Left forelimb (tissue), 1 donor: Measurements from ENCODE around the gene RARB.

Experiments used
- DNase-seq: peaks from one replicate; pipeline ENCODE4 v3.0.0-alpha.2; 2018; ENCODE audit warnings: low spot score

The RARB gene

DNA sequence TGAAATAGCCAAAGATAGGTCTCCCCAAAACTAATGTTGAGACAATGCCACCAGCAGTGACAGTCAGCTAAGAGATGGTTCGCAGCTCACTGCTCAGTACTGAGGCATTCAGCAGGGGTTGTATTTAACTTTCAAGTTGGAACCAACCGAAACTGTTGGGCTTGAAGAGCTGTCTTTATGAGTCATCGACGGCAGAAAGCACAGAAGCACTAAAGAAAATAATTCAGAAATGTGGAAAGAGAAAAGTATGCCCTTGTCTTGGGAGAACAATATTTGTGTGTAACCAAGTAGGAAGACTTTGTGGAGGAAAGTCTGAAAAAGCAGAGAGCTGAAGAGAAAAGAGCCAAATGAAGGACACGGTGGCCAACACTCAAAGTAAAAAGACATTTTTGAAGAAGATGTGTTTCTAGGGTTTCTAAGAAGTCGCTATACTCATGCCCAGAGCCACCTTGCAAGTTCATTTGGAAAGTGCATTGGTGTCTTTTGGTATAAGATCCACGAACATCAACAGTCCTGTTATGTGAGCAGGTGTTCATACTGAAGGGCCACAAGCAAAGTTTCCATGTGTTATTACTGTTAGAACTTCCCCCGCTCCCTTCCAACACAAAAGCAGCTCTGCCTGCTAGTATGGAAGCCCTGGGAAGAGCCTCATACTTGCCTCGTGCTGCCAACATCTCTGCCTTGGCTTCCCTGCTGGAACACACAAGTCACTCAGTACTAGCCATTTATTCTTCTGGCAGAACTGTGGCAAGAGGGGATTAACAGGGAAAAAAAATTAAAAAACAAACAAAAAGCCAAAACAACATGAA is 4.1 kb upstream of the RARB start:
- no peak for DNase-seq

DNA sequence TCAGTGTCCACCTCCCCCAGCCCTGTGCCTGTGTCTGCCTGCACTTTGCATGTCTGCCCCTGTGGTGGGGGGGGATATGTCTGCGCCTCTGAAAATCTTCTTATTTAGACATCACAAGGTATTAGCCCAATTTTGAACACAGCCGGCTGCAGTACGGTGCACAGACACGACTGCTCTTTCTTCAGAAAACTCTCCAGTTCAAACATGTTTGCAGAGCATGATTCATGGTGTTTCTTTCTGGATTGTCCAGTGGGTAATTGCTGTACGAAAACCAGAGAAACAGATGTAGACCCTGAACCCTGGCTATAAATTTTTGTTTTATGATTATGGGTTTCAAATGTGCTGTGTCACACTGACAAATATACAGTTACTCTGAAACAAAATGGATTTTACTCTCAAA is 3.4 kb upstream of the RARB start:
- DNase-seq = no peak

GRCh38 chr3:25426408-25426807 is 1.7 kb upstream of the RARB start:
- DNase-seq = no peak

DNA sequence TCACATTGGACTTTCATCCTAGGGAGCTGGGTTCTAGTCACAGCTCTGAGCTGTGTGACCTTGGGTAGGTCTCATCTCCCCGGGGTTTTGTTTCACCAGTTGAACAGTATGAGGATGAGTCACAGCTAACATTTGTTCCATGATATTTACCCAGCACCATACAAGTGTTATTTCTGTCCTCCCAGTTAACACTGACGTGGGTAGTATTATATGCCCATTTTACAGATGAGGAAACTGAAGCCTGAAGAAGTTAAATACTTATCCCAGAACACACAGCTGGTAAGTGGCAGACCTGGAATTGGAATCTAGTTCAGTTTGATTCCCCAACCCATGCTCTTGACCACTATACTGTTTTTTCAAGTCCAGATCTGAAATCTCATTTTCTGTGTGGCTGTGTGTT is 908 bp upstream of the RARB start:
- DNase-seq = no peak

DNA sequence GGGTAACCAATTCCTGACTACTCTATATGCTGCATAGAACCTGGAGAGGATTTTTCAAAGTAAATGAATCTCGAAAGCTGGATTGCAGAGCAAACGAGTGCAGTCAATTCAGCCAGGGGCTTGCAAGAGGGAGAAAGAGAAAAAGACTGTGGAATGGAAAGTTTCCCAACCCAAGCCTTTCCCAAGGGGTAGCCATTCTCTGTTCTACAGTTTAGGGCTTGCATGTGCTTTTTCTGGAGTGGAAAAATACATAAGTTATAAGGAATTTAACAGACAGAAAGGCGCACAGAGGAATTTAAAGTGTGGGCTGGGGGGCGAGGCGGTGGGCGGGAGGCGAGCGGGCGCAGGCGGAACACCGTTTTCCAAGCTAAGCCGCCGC is 511 bp upstream of the RARB start:
- no peak for DNase-seq

- DNase-seq = no peak
Measured at GRCh38 chr3:25428789-25429335, 799 bp downstream of the RARB start.

- DNase-seq = no peak
Measured at GRCh38 chr3:25429361-25430286, 1.6 kb downstream of the RARB start.

GRCh38 chr3:25430287-25430934 is 2.3 kb downstream of the RARB start:
- DNase-seq = no peak

- no peak for DNase-seq
Measured at GRCh38 chr3:25430935-25431770, 3.1 kb downstream of the RARB start.

- DNase-seq = no peak
Measured at GRCh38 chr3:25432176-25432720, 4.2 kb downstream of the RARB start.

- no peak for DNase-seq
Measured at GRCh38 chr3:25433106-25433505, 5.0 kb downstream of the RARB start.

- no peak for DNase-seq
Measured at GRCh38 chr3:25433868-25434267, 5.8 kb downstream of the RARB start.

- DNase-seq = no peak
Measured at GRCh38 chr3:25437953-25438352, 9.9 kb downstream of the RARB start.

DNA sequence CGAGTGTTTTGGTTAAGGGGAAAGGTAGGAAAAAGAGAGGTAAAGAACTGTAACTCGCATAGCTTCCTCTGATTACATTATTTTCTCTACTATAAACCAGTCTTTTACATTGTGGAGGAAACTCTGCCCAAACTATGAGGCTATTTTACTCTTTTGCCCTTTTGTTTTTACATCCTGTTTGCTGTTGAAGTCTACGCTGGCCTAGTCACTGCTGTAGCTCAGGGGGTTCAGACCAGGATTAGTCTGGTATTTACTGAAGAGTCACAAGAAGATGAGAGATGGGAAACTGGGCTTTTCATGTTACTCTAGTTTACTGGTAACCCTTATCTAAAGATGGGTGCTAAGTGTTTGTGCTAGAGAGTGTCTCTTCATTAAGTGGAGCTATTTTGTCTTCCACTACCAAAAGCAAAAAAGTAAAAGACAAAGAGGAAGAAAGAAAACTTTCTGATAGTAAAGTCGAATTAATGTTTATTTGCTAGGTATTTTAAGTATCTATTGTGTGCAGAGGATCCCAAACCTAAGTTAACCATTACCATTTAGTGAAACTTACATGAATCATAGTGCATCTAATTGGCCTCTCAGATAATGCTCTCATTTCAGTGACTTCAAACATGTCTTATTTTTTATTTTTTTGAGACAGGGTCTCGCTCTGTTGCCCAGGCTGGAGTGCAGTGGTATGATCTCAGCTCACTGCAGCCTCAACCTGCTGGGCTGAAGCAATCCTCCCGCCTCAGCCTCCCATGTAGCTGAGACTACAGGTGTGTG is 10.9 kb downstream of the RARB start:
- DNase-seq = no peak

GRCh38 chr3:25441234-25441856 is 13.3 kb downstream of the RARB start:
- no peak for DNase-seq

GRCh38 chr3:25442486-25442885 is 14.4 kb downstream of the RARB start:
- no peak for DNase-seq

- no peak for DNase-seq
Measured at GRCh38 chr3:25444273-25444672, 16.2 kb downstream of the RARB start.

DNA sequence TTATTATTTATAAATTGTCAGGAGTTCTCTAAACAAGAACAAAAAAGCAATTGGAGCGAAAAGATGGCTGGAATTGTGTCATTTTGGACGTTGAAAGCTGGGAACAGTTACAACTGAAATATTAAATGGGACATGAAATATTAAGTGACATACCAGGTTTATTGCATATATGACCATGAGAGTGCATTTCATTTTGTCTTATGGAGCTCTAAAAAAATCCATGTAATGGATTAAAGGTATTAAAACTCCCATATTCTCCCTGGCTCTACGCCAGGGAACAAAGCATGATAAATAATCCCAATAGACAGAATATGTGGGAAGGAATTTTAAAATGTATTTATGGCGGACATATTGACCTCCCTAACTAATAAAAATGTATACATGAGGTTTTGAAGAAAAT is 17.7 kb downstream of the RARB start:
- DNase-seq = no peak

DNA sequence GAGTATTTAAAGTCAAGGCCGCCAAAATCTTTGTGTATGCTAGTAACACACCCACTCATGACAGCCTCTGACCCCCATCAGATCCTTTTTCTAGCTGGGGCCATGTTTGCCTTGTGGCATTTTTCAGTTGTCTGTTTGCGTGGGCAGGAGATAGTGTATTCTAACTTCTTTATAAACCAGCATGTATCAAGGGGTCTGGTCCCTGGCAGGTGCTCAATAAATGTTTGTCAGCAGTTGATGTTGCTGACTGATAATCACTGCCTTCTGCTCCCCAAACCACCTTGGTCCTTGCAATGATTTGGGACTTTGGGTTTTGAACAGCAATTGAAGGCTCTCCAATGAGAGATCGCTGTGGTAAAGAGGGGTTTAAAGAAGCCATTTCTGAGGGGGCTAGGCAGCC is 19.2 kb downstream of the RARB start:
- no peak for DNase-seq

DNA sequence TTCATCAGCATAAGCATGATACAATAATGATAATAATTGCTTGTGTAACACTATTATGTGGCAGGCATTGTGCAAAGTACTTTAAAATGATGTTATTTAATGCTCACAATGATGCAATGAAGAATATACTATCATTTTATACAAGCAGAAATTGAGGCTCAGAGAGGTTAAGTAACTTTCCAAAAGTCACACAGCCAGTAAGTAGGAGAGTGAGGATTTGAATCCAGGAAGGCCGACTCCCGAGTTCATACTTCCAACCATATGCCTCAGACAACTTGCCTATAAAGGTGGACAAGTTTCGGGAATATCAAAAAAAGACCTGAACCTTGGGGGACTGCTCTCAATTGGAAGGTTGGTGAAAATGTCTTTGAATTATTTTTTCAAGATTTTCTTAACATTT is 19.9 kb downstream of the RARB start:
- DNase-seq = no peak
